PC-9 (cell line): ENCODE data around the gene MATK. TPM values are rescaled to one million over a fixed set of nuclear protein-coding genes. Genes with fewer than 3 reads are reported as not detected.

Experiments used
- BruUV-seq: library from RNA; stranded (reverse); fragments of 400-500 nt; replicated peaks from 2 replicates; lab custom pipeline; 2021; lab: Mats Ljungman, UMichigan
- CTCF ChIA-PET: fragments of 300-600 bp; sonication (Branson Sonifier 250); formaldehyde crosslinking; loops from one replicate; lab custom pipeline; 2022; ENCODE audit warnings: antibody characterized with exemption; lab: Charles Lee
- POLR2A ChIA-PET: fragments of 300-600 bp; sonication (Branson Sonifier 250); formaldehyde crosslinking; loops from one replicate; lab custom pipeline; 2022; ENCODE audit warnings: antibody characterized with exemption; ENCODE audit not compliant: unreplicated experiment; lab: Charles Lee
- DNase-seq, 2 experiments: peaks; one replicate each; pipeline versions ENCODE4 v3.0.0 to v3.0.0-alpha.2; 2015 to 2022; ENCODE audit warnings: mixed read lengths in 1 of 2
- H2AFZ ChIP-seq: fragments of 200-600 bp; sonication (generic); 2 replicates; pipeline ENCODE4 v1.8.1; 2017; ENCODE audit warnings: antibody characterized with exemption
- H3F3A ChIP-seq: fragments of 200-600 bp; sonication (generic); 2 replicates; pipeline ENCODE4 v1.8.1; 2017; ENCODE audit warnings: antibody characterized with exemption, mild to moderate bottlenecking, low read depth; ENCODE audit not compliant: insufficient read depth
- H3K27ac ChIP-seq: fragments of 200-600 bp; sonication (generic); 2 replicates; pipeline ENCODE4 v1.6.1; 2016; ENCODE audit warnings: mixed run types
- H3K27me3 ChIP-seq: fragments of 200-600 bp; sonication (generic); 2 replicates; pipeline ENCODE4 v1.6.1; 2016; ENCODE audit warnings: low read depth, mixed run types; ENCODE audit not compliant: insufficient read depth
- H3K36me3 ChIP-seq: fragments of 200-600 bp; sonication (generic); 2 replicates; pipeline ENCODE4 v1.6.1; 2016; ENCODE audit warnings: low read depth, mixed run types
- H3K4me1 ChIP-seq: fragments of 200-600 bp; sonication (generic); replicated peaks from 2 replicates; pipeline ENCODE4 v1.6.1; 2016; ENCODE audit warnings: mixed run types; ENCODE audit not compliant: insufficient read depth
- H3K4me2 ChIP-seq: fragments of 200-600 bp; sonication (generic); 2 replicates; pipeline ENCODE4 v1.6.1; 2017; ENCODE audit warnings: mixed run types
- H3K4me3 ChIP-seq: fragments of 200-600 bp; sonication (generic); 2 replicates; pipeline ENCODE4 v1.6.1; 2016; ENCODE audit warnings: mixed run types
- H3K79me2 ChIP-seq: fragments of 200-600 bp; sonication (generic); 2 replicates; pipeline ENCODE4 v1.6.1; 2017; ENCODE audit warnings: low read depth, mixed run types
- H3K9me2 ChIP-seq: fragments of 200-600 bp; sonication (generic); 2 replicates; pipeline ENCODE4 v1.8.1; 2017; ENCODE audit warnings: mild to moderate bottlenecking; ENCODE audit not compliant: insufficient read depth
- H3K9me3 ChIP-seq: fragments of 200-600 bp; sonication (generic); 2 replicates; pipeline ENCODE4 v1.8.1; 2016; ENCODE audit warnings: low read depth; ENCODE audit not compliant: insufficient read depth
- H4K20me1 ChIP-seq: fragments of 200-600 bp; sonication (generic); 2 replicates; pipeline ENCODE4 v1.8.1; 2017; ENCODE audit not compliant: insufficient read depth
- CTCF ChIP-seq: fragments of 200-600 bp; sonication (generic); conservative IDR thresholded peaks from 2 replicates; pipeline ENCODE4 v1.6.1; 2017; ENCODE audit warnings: mixed run types, antibody characterized with exemption, mild to moderate bottlenecking, moderate library complexity
- EZH2 ChIP-seq: fragments of 200-600 bp; sonication (generic); IDR thresholded peaks from 2 replicates; pipeline ENCODE4 v1.8.0; 2017; ENCODE audit warnings: antibody characterized with exemption, low read depth
- intact Hi-C: fragments of 100-400 bp; cut with micrococcal nuclease; formaldehyde crosslinking; loops from one replicate; pipeline ENCODE4 v1.10.0; 2022; ENCODE audit not compliant: unreplicated experiment
- total RNA-seq: library from RNA; stranded (reverse); gene quantifications from 2 replicates; pipeline ENCODE4 v1.2.3, GENCODE V29; 2021

Gene MATK
- total RNA-seq, 1 experiment from 2014 or later = not detected

DNA sequence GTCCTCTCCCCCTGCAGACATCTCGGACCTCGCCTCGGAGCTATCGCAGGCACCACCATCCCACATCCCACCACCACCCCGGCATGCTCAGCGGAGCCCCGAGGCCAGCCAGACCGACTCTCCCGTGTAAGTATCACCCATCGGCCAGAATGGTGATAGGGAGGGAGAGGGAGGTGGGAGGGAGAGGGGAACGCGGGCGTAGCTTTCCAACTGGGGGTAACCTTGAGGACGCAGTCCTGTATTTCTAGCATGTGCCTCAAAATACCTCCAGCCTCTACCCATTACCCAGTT is 51.9 kb downstream of the MATK start:
- Histone ChIP-seq H3K4me1 (no peaks in the 10 kb centered on the region), H2AFZ (no peak overlapping the region), H3F3A (no peaks in the 10 kb centered on the region), H3K79me2 (no peaks in the 10 kb centered on the region), H3K4me2 (no peak overlapping the region), H3K27ac (no peak overlapping the region), H3K9me3 (no peaks in the 10 kb centered on the region), H3K27me3 (no peaks in the 10 kb centered on the region), H3K4me3 (no peak overlapping the region), H3K9me2 (no peaks in the 10 kb centered on the region), H3K36me3 (no peaks in the 10 kb centered on the region), H4K20me1 (no peaks in the 10 kb centered on the region)
- intact Hi-C loops = no loop called here
- CTCF ChIA-PET = no interaction called here
- TF ChIP-seq EZH2 = no peak
- TF ChIP-seq CTCF = no peak
- no peak for DNase-seq
- POLR2A ChIA-PET = no interaction called here
- BruUV-seq = no TSS peak

- Histone ChIP-seq H3K4me1 (no peaks in the 10 kb centered on the region; the same call in 1 of the 2 replicates), H3F3A (no peaks in the 10 kb centered on the region), H3K4me2 (no peak overlapping the region), H3K9me3 (no peaks in the 10 kb centered on the region), H3K9me2 (no peaks in the 10 kb centered on the region), H3K27me3 (no peaks in the 10 kb centered on the region), H3K79me2 (no peaks in the 10 kb centered on the region), H4K20me1 (no peaks in the 10 kb centered on the region), H2AFZ (no peak overlapping the region), H3K4me3 (no peak overlapping the region), H3K27ac (no peak overlapping the region), H3K36me3 (no peaks in the 10 kb centered on the region)
- intact Hi-C loops = no loop called here
- CTCF ChIA-PET = no interaction called here
- DNase-seq = no peak
- TF ChIP-seq CTCF = no peak
- no peak for TF ChIP-seq EZH2
- BruUV-seq = no TSS peak
- POLR2A ChIA-PET = no interaction called here
These were observed 52.5 kb downstream of the MATK start for GRCh38 chr19:3733549-3734309.

GRCh38 chr19:3732108-3732507 is 54.1 kb downstream of the MATK start:
- Histone ChIP-seq H4K20me1 (no peaks in the 10 kb centered on the region), H3K4me3 (no peak overlapping the region), H2AFZ (no peak overlapping the region), H3K9me3 (no peaks in the 10 kb centered on the region), H3K27ac (no peak overlapping the region), H3K36me3 (no peaks in the 10 kb centered on the region), H3K79me2 (no peaks in the 10 kb centered on the region), H3K4me1 (peaks cover 11% of the 10 kb centered on the region), H3K9me2 (no peaks in the 10 kb centered on the region), H3K4me2 (no peak overlapping the region), H3K27me3 (no peaks in the 10 kb centered on the region), H3F3A (peaks cover 6% of the 10 kb centered on the region; the same call in 1 of the 2 replicates)
- TF ChIP-seq EZH2 = no peak
- intact Hi-C loops = no loop called here
- ChIA-PET CTCF (interaction anchor here (0.7 kb wide), 1 partner anchor 154 kb away, joined by 6 read pairs; no protein-coding TSS in a partner anchor), POLR2A (no interaction called here)
- DNase-seq = no peak
- BruUV-seq = no TSS peak
